Spleen (tissue), 11 donors: Measurements from ENCODE around the gene ADARB1. TPM values are rescaled to one million over a fixed set of nuclear protein-coding genes. Genes with fewer than 3 reads are reported as not detected.

Source experiments
- DNase-seq: peaks from one replicate; pipeline ENCODE4 v3.0.0-alpha.2; 2020
- H3K27ac ChIP-seq, 8 donors: fragments of 200-600 bp; sonication (generic) in 7 of 8; 1 replicate in 4 of 8; 2 replicates in 4 of 8; pipeline versions ENCODE4 v1.5.0 to v1.8.0; 2016 to 2021; ENCODE audit warnings: inconsistent platforms in 4 of 8, mild to moderate bottlenecking in 4 of 8, moderate library complexity in 1 of 8
- H3K27me3 ChIP-seq, 7 donors: fragments of 200-600 bp; sonication (generic) in 6 of 7; replicated peaks in 1 of 7; 1 replicate in 4 of 7; 2 replicates in 3 of 7; pipeline versions ENCODE4 v1.5.0 to v1.8.0; 2016 to 2021; ENCODE audit warnings: inconsistent platforms in 3 of 7, mild to moderate bottlenecking in 1 of 7
- H3K36me3 ChIP-seq, 6 donors: fragments of 200-600 bp; sonication (generic) in 5 of 6; 1 replicate in 4 of 6; 2 replicates in 2 of 6; pipeline versions ENCODE4 v1.5.0 to v1.8.0; 2016 to 2021; ENCODE audit warnings: inconsistent platforms in 2 of 6
- H3K4me1 ChIP-seq, 6 donors: fragments of 200-600 bp; sonication (generic) in 5 of 6; 1 replicate in 3 of 6; 2 replicates in 3 of 6; pipeline versions ENCODE4 v1.5.0 to v1.8.0; 2016 to 2021; ENCODE audit warnings: inconsistent platforms in 3 of 6
- H3K4me3 ChIP-seq, 8 donors: fragments of 200-600 bp; sonication (generic) in 7 of 8; 1 replicate in 4 of 8; 2 replicates in 4 of 8; pipeline versions ENCODE4 v1.5.0 to v1.8.0; 2016 to 2021; ENCODE audit warnings: inconsistent platforms in 4 of 8, mild to moderate bottlenecking in 4 of 8, moderate library complexity in 2 of 8
- H3K9me3 ChIP-seq, 8 donors: fragments of 200-600 bp; sonication (generic) in 7 of 8; 1 replicate in 4 of 8; 2 replicates in 4 of 8; pipeline versions ENCODE4 v1.5.0 to v1.8.0; 2016 to 2021; ENCODE audit warnings: inconsistent platforms in 4 of 8
- CTCF ChIP-seq, 11 experiments: fragments of 200-600 bp in 7 of 11; fragments of 450-650 bp in 4 of 11; sonication (generic) in 4 of 11; IDR thresholded peaks in 8 of 11; conservative IDR thresholded peaks in 3 of 11; 1 replicate in 7 of 11; 2 replicates in 4 of 11; pipeline versions ENCODE4 v1.4.0 to v1.8.0; 2016 to 2021; ENCODE audit warnings: antibody characterized with exemption in 11 of 11, inconsistent platforms in 4 of 11, mild to moderate bottlenecking in 1 of 11
- POLR2A ChIP-seq, 3 donors: fragments of 450-650 bp; IDR thresholded peaks; one replicate each; pipeline ENCODE4 v1.5.1; 2017; ENCODE audit warnings: antibody characterized with exemption in 3 of 3, mild to moderate bottlenecking in 1 of 3
- POLR2AphosphoS5 ChIP-seq, 3 donors: sonication (generic); formaldehyde crosslinking; IDR thresholded peaks; one replicate each; pipeline ENCODE4 v1.5.1; 2017; ENCODE audit warnings: antibody characterized with exemption in 3 of 3
- WGBS, 5 donors: extraction: QIAGEN DNeasy Blood & Tissue Kit in 3 of 5; methylation state at CpG; one replicate each; pipeline versions ENCODE4 v1.1.5 to v1.1.7; 2013 to 2018; 5-methylcytosine and 5-hydroxymethylcytosine counted together
- intact Hi-C: fragments of 100-400 bp; cut with DNase I; formaldehyde crosslinking; loops from one replicate; pipeline ENCODE4 v1.15.0; 2023; ENCODE audit warnings: low total_unique reads
- polyA plus RNA-seq, 3 donors: library from polyadenylated mRNA; stranded (reverse); fragments of 200-250 nt; gene quantifications; one replicate each; pipeline ENCODE4 v1.2.1, GENCODE V29; 2013
- total RNA-seq, 7 donors: library from RNA; depleted of rRNA in 3 of 7; stranded (reverse); fragments of >200 nt in 3 of 7; fragmentation: NEBNext Ultra II Directional in 4 of 7; extraction: Animal tissue kit (Norgen Biotek cat#: 25700) in 4 of 7; gene quantifications; one replicate each; pipeline versions ENCODE4 v1.1.0 to v1.2.1, GENCODE V29; 2016 to 2021
- donor health status: healthy with polysubstance abuse.
- donor health status: DM: no; HTN: no; CAD: no; lungs with moderate emphysema.
- donor health status: DM: no; HTN: no; CAD: no.
- donor health status: Bipolar disorder and iron deficiency.
- donor health status: healthy.
- donor health status: DM: no; HTN: no; CAD: no.
- donor health status: DM: yes; HTN: yes; CAD: no.

ADARB1 gene
- total and polyA plus RNA-seq, 10 donors, result 9.1 to 50.8 (median 29.0) TPM

- TF ChIP-seq POLR2A (IDR thresholded peaks at IDR 0.05), result no peak
- DNase-seq, result no peak
- Histone ChIP-seq H3K27me3 (peaks cover 0 to 53% (median 0%) of the 10 kb centered on the region in 7 donors), H3K9me3 (no peaks in the 10 kb centered on the region), H3K4me3 (no peak overlapping the region), H3K4me1 (peaks cover 0 to 24% (median 2%) of the 10 kb centered on the region in 6 donors), H3K36me3 (no peaks in the 10 kb centered on the region), H3K27ac (no peak overlapping the region)
- intact Hi-C loops, result no loop called here
- 72 to 80% (median 78%) methylated on average over 12 of the region's 12 CpGs for WGBS, 5 donors
Measured at GRCh38 chr21:45056917-45057560, 17.3 kb upstream of the ADARB1 start.

- WGBS, 5 donors, result 70 to 83% (median 73%) methylated on average over 14 of the region's 14 CpGs
- H3K4me3 ChIP-seq, result no peak overlapping the region
- H3K36me3 ChIP-seq, result no peaks in the 10 kb centered on the region
- peaks cover 0 to 47% (median 0%) of the 10 kb centered on the region in 7 donors for H3K27me3 ChIP-seq
- DNase-seq, result no peak
- peaks cover 0 to 24% (median 2%) of the 10 kb centered on the region in 6 donors for H3K4me1 ChIP-seq
- no peaks in the 10 kb centered on the region for H3K9me3 ChIP-seq
- H3K27ac ChIP-seq, result no peak overlapping the region
- TF ChIP-seq POLR2AphosphoS5 (IDR thresholded peaks at IDR 0.05) (no peak), CTCF (IDR thresholded peaks at IDR 0.05 in 8 of 11, conservative IDR thresholded peaks at IDR 0.05 in 3 of 11) (no peak), POLR2A (IDR thresholded peaks at IDR 0.05) (no peak)
- intact Hi-C loops, result no loop called here
Measured at GRCh38 chr21:45057886-45058285, 16.5 kb upstream of the ADARB1 start.

- Histone ChIP-seq H3K4me1 (peaks cover 0 to 24% (median 2%) of the 10 kb centered on the region in 6 donors), H3K9me3 (no peaks in the 10 kb centered on the region), H3K27ac (no peak overlapping the region), H3K27me3 (peaks cover 0 to 34% (median 0%) of the 10 kb centered on the region in 7 donors), H3K4me3 (no peak overlapping the region), H3K36me3 (no peaks in the 10 kb centered on the region)
- DNase-seq, result no peak
- TF ChIP-seq POLR2AphosphoS5 (IDR thresholded peaks at IDR 0.05), result no peak
- no peak for TF ChIP-seq CTCF (IDR thresholded peaks at IDR 0.05 in 8 of 11, conservative IDR thresholded peaks at IDR 0.05 in 3 of 11)
- TF ChIP-seq POLR2A (IDR thresholded peaks at IDR 0.05), result no peak
- WGBS, 5 donors, result 68 to 78% (median 77%) methylated on average over 4 of the region's 4 CpGs
- intact Hi-C loops, result no loop called here
Measured at GRCh38 chr21:45059121-45059520, 15.3 kb upstream of the ADARB1 start.

GRCh38 chr21:45060089-45060488 lies 14.3 kb upstream of the ADARB1 start:
- 89 to 96% (median 92%) methylated on average over 8 of the region's 8 CpGs for WGBS, 5 donors
- H3K27me3 ChIP-seq, result peaks cover 0 to 25% (median 0%) of the 10 kb centered on the region in 7 donors
- H3K4me1 ChIP-seq, result peaks cover 0 to 17% (median 0%) of the 10 kb centered on the region in 6 donors
- intact Hi-C loops, result no loop called here
- TF ChIP-seq POLR2A (IDR thresholded peaks at IDR 0.05), result no peak
- TF ChIP-seq POLR2AphosphoS5 (IDR thresholded peaks at IDR 0.05), result no peak
- TF ChIP-seq CTCF (IDR thresholded peaks at IDR 0.05 in 8 of 11, conservative IDR thresholded peaks at IDR 0.05 in 3 of 11), result no peak
- H3K4me3 ChIP-seq, result no peak overlapping the region
- H3K36me3 ChIP-seq, result no peaks in the 10 kb centered on the region
- no peak for DNase-seq
- no peak overlapping the region for H3K27ac ChIP-seq
- H3K9me3 ChIP-seq, result no peaks in the 10 kb centered on the region
